Measurements from ENCODE around the gene SCN3A.

GRCh38 chr2:165112133-165112573, 91.7 kb downstream of the SCN3A start:
- TF ChIP-seq BRCA1 (IDR thresholded peaks at IDR 0.05) (no peak), BRCA1 (CRISPR knock-in tag; IDR thresholded peaks at IDR 0.05) (no peak), POLR2A (conservative IDR thresholded peaks at IDR 0.05) (no peak), KDM5B (IDR thresholded peaks at IDR 0.05; ENCODE audit: insufficient replicate concordance, low read depth, low read length) (no peak), KLF13 (tag; IDR thresholded peaks at IDR 0.05; ENCODE audit: borderline replicate concordance, low read depth) (no peak)
- TF ChIP-seq, protein P1, sequence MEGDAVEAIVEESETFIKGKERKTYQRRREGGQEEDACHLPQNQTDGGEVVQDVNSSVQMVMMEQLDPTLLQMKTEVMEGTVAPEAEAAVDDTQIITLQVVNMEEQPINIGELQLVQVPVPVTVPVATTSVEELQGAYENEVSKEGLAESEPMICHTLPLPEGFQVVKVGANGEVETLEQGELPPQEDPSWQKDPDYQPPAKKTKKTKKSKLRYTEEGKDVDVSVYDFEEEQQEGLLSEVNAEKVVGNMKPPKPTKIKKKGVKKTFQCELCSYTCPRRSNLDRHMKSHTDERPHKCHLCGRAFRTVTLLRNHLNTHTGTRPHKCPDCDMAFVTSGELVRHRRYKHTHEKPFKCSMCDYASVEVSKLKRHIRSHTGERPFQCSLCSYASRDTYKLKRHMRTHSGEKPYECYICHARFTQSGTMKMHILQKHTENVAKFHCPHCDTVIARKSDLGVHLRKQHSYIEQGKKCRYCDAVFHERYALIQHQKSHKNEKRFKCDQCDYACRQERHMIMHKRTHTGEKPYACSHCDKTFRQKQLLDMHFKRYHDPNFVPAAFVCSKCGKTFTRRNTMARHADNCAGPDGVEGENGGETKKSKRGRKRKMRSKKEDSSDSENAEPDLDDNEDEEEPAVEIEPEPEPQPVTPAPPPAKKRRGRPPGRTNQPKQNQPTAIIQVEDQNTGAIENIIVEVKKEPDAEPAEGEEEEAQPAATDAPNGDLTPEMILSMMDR (IDR thresholded peaks at IDR 0.05 in 2 of 3, conservative IDR thresholded peaks at IDR 0.05 in 1 of 3; ENCODE audit: insufficient read depth in 2 of 3, low read depth in 1 of 3, low read length in 3 of 3): no peak
